IMR-90 (cell line): ENCODE data around the gene REPS2. TPM values are rescaled to one million over a fixed set of nuclear protein-coding genes. Genes with fewer than 3 reads are reported as not detected.

Source experiments
- ATAC-seq: fragments of 200-7000 bp; cut with Tn5 transposase; 2 replicates; pipeline ENCODE4 v1.9.1; 2020; ENCODE audit warnings: low read depth, mild to moderate bottlenecking, moderate library complexity
- BruUV-seq: library from RNA; stranded (reverse); fragments of 400-500 nt; replicated peaks from 2 replicates; lab custom pipeline; 2021; lab: Mats Ljungman, UMichigan
- CTCF ChIA-PET: fragments of 300-600 bp; formaldehyde crosslinking; extraction: SDS; loops from one replicate; lab custom pipeline; 2021; ENCODE audit warnings: antibody characterized with exemption; lab: Yijun Ruan, JAX
- POLR2A ChIA-PET: fragments of 300-600 bp; sonication (Branson Sonifier 250); formaldehyde crosslinking; loops from one replicate; lab custom pipeline; 2022; ENCODE audit warnings: antibody characterized with exemption; ENCODE audit not compliant: unreplicated experiment; lab: Charles Lee
- DNase-seq: peaks from one replicate; pipeline ENCODE4 v3.0.0; 2013
- H2AFZ ChIP-seq: replicated peaks from 2 replicates; pipeline ENCODE3; 2013; ENCODE audit warnings: low read length, mild to moderate bottlenecking; ENCODE audit not compliant: poor library complexity
- H2AK5ac ChIP-seq: 2 replicates; pipeline ENCODE4 v1.6.1; 2013; ENCODE audit warnings: low read depth, low read length, inconsistent platforms
- H2AK9ac ChIP-seq: replicated peaks from 2 replicates; pipeline ENCODE3; 2013; ENCODE audit warnings: mild to moderate bottlenecking, low read depth, low read length, moderate library complexity; ENCODE audit not compliant: poor library complexity
- H2BK120ac ChIP-seq: 2 replicates; pipeline ENCODE4 v1.6.1; 2013; ENCODE audit warnings: low read depth, low read length, inconsistent platforms
- H2BK15ac ChIP-seq: 3 replicates; pipeline ENCODE4 v1.6.1; 2013; ENCODE audit warnings: low read depth, low read length, inconsistent platforms
- H2BK20ac ChIP-seq: 2 replicates; pipeline ENCODE4 v1.6.1; 2013; ENCODE audit warnings: low read depth, mild to moderate bottlenecking, inconsistent platforms, low read length, moderate library complexity
- H2BK5ac ChIP-seq: 2 replicates; pipeline ENCODE4 v1.6.1; 2013; ENCODE audit warnings: mild to moderate bottlenecking, low read depth, low read length, inconsistent platforms; ENCODE audit not compliant: poor library complexity, severe bottlenecking
- H3K14ac ChIP-seq: replicated peaks from 2 replicates; pipeline ENCODE4 v1.6.1; 2013; ENCODE audit warnings: low read depth, low read length, inconsistent platforms
- H3K18ac ChIP-seq: 2 replicates; pipeline ENCODE4 v1.6.1; 2013; ENCODE audit warnings: low read depth, low read length, control low read depth
- H3K23ac ChIP-seq: 2 replicates; pipeline ENCODE4 v1.6.1; 2013; ENCODE audit warnings: low read depth, low read length, inconsistent platforms
- H3K27ac ChIP-seq: 2 replicates; pipeline ENCODE4 v1.5.1; 2013; ENCODE audit warnings: mild to moderate bottlenecking, control low read depth, low read length; ENCODE audit not compliant: insufficient read depth
- H3K27me3 ChIP-seq: 2 replicates; pipeline ENCODE4 v1.6.1; 2013; ENCODE audit warnings: low read length; ENCODE audit not compliant: control insufficient read depth, insufficient read depth
- H3K36me3 ChIP-seq: 2 replicates; pipeline ENCODE4 v1.6.1; 2013; ENCODE audit warnings: low read length, mixed read lengths; ENCODE audit not compliant: control insufficient read depth, insufficient read depth
- H3K4ac ChIP-seq: 2 replicates; pipeline ENCODE4 v1.6.1; 2013; ENCODE audit warnings: low read depth, low read length, inconsistent platforms
- H3K4me1 ChIP-seq: 2 replicates; pipeline ENCODE4 v1.6.1; 2013; ENCODE audit warnings: low read length, mixed read lengths; ENCODE audit not compliant: control insufficient read depth, insufficient read depth
- H3K4me2 ChIP-seq: 2 replicates; pipeline ENCODE4 v1.6.1; 2013; ENCODE audit warnings: low read depth, mild to moderate bottlenecking, control low read depth, low read length, moderate library complexity
- H3K4me3 ChIP-seq: 2 replicates; pipeline ENCODE4 v1.5.1; 2013; ENCODE audit warnings: low read depth, mild to moderate bottlenecking, control low read depth, low read length, moderate library complexity; ENCODE audit not compliant: insufficient read depth
- H3K56ac ChIP-seq: 2 replicates; pipeline ENCODE4 v1.6.1; 2013; ENCODE audit warnings: low read length, inconsistent platforms; ENCODE audit not compliant: insufficient read depth; ENCODE audit errors: extremely low read depth
- H3K79me1 ChIP-seq, 2 experiments: 2 replicates each; pipeline ENCODE4 v1.6.1; 2013; ENCODE audit warnings: low read length in 2 of 2, inconsistent platforms in 1 of 2, low read depth in 1 of 2
- H3K9ac ChIP-seq: 2 replicates; pipeline ENCODE4 v1.6.1; 2013; ENCODE audit warnings: low read depth, low read length, control low read depth
- H3K9me1 ChIP-seq: 2 replicates; pipeline ENCODE4 v1.6.1; 2013; ENCODE audit warnings: low read length, inconsistent platforms; ENCODE audit not compliant: insufficient read depth
- H3K9me3 ChIP-seq: 2 replicates; pipeline ENCODE4 v1.6.1; 2013; ENCODE audit warnings: low read length; ENCODE audit not compliant: control insufficient read depth, insufficient read depth
- H4K20me1 ChIP-seq: 2 replicates; pipeline ENCODE4 v1.6.1; 2013; ENCODE audit warnings: low read length, inconsistent platforms; ENCODE audit not compliant: insufficient read depth
- H4K5ac ChIP-seq: 2 replicates; pipeline ENCODE4 v1.6.1; 2013; ENCODE audit warnings: mild to moderate bottlenecking, low read depth, low read length, control low read depth
- H4K8ac ChIP-seq, 2 experiments: 2 replicates each; pipeline ENCODE4 v1.6.1; 2013; ENCODE audit warnings: low read depth in 2 of 2, low read length in 2 of 2, control low read depth in 1 of 2, inconsistent platforms in 1 of 2
- H4K91ac ChIP-seq: 2 replicates; pipeline ENCODE4 v1.6.1; 2013; ENCODE audit warnings: low read depth, low read length, inconsistent platforms; ENCODE audit not compliant: insufficient read depth
- MAZ ChIP-seq: IDR thresholded peaks from 2 replicates; pipeline ENCODE4 v1.6.1; 2012; ENCODE audit warnings: low read depth, mild to moderate bottlenecking, low read length, improper control_type of control experiment, moderate library complexity, borderline replicate concordance
- WGBS, 2 experiments: methylation state at CpG; one replicate each; pipeline versions ENCODE4 v1.1.5 to v1.1.7; 2013; ENCODE audit warnings: missing lambda C conversion rate in 2 of 2; ENCODE audit not compliant: insufficient read length in 1 of 2; ENCODE audit errors: extremely low coverage in 2 of 2; 5-methylcytosine and 5-hydroxymethylcytosine counted together
- dilution Hi-C: fragments of 300-500 bp; cut with HindIII; formaldehyde crosslinking; loops from one replicate; pipeline ENCODE4 v1.14.3; 2018; ENCODE audit warnings: low sequenced_read_pairs; ENCODE audit not compliant: unreplicated experiment
- in situ Hi-C: fragments of 300-500 bp; cut with MboI; formaldehyde crosslinking; loops from 3 replicates; pipeline ENCODE4 v1.14.3; 2019; ENCODE audit warnings: low sequenced_read_pairs, inconsistent platforms, mixed read lengths
- intact Hi-C: fragments of 100-400 bp; cut with micrococcal nuclease; formaldehyde crosslinking; loops from 2 replicates; pipeline ENCODE4 v1.10.0; 2022
- polyA plus RNA-seq, 3 experiments: library from polyadenylated mRNA; depleted of rRNA; stranded (reverse); fragments of >200 nt; gene quantifications; 2 replicates each; pipeline ENCODE4 v1.2.3, GENCODE V29; 2012; ENCODE audit warnings: low replicate concordance in 1 of 3
- total RNA-seq: library from RNA; depleted of rRNA; stranded (reverse); fragments of >200 nt; gene quantifications from 2 replicates; pipeline ENCODE4 v1.2.3, GENCODE V29; 2012
- TF ChIP-seq, protein P1 (sequence below): fragments of 150-350 bp; IDR thresholded peaks from 2 replicates; pipeline ENCODE4 v1.6.1; 2016; ENCODE audit warnings: low read depth, mild to moderate bottlenecking, low read length, moderate library complexity, borderline replicate concordance

REPS2 gene
- total and polyA plus RNA-seq, 2 of the 4 experiments (the other 2 are of a cell fraction), result 0.02 to 0.18 TPM

GRCh38 chrX:17025621-17026302, 79.3 kb downstream of the REPS2 start:
- H4K20me1 ChIP-seq, result no peaks in the 10 kb centered on the region
- no peak overlapping the region for H2BK20ac ChIP-seq
- H3K4me1 ChIP-seq, result no peaks in the 10 kb centered on the region
- no peak overlapping the region for H2BK5ac ChIP-seq
- H3K18ac ChIP-seq, result no peak overlapping the region
- TF ChIP-seq, protein P1, sequence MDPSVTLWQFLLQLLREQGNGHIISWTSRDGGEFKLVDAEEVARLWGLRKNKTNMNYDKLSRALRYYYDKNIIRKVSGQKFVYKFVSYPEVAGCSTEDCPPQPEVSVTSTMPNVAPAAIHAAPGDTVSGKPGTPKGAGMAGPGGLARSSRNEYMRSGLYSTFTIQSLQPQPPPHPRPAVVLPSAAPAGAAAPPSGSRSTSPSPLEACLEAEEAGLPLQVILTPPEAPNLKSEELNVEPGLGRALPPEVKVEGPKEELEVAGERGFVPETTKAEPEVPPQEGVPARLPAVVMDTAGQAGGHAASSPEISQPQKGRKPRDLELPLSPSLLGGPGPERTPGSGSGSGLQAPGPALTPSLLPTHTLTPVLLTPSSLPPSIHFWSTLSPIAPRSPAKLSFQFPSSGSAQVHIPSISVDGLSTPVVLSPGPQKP, result no peak
- TF ChIP-seq MAZ, result no peak
- no peaks in the 10 kb centered on the region for H3K9me3 ChIP-seq
- H3K4ac ChIP-seq, result no peak overlapping the region
- DNase-seq (no peak), ATAC-seq (no peak)
- H3K9ac ChIP-seq, result no peak overlapping the region
- dilution Hi-C loops (no loop called here), in situ Hi-C loops (no loop called here), intact Hi-C loops (no loop called here)
- CTCF ChIA-PET, result no interaction called here
- no peak overlapping the region for H2AK5ac ChIP-seq
- H2BK15ac ChIP-seq, result no peak overlapping the region
- H4K8ac ChIP-seq, result no peak overlapping the region
- no peaks in the 10 kb centered on the region for H3K79me1 ChIP-seq
- H3K23ac ChIP-seq, result no peak overlapping the region
- no peak overlapping the region for H2AK9ac ChIP-seq
- H2AFZ ChIP-seq, result no peak overlapping the region
- no peak overlapping the region for H3K27ac ChIP-seq
- POLR2A ChIA-PET, result no interaction called here
- no peak overlapping the region for H2BK120ac ChIP-seq
- H4K5ac ChIP-seq, result no peak overlapping the region
- no peak overlapping the region for H3K56ac ChIP-seq
- H3K4me2 ChIP-seq, result no peak overlapping the region
- peaks cover 22% of the 10 kb centered on the region for H3K27me3 ChIP-seq
- no CpG with 5 or more reads among the region's 7 CpGs for WGBS, 2 experiments
- H3K9me1 ChIP-seq, result no peaks in the 10 kb centered on the region
- no peak overlapping the region for H3K4me3 ChIP-seq
- H3K36me3 ChIP-seq, result no peaks in the 10 kb centered on the region
- no peak overlapping the region for H4K91ac ChIP-seq
- no TSS peak for BruUV-seq
- H3K14ac ChIP-seq, result no peak overlapping the region
